DMS 273 treated with DMSO at 0.1 percent for 48 hours (cell line): Measurements from ENCODE around the gene CYTH2.

Source experiments
- DNase-seq: peaks from one replicate; lab custom pipeline; 2025; lab: John Stamatoyannopoulos, UW

CYTH2 gene

GRCh38 chr19:48452289-48453190, 16.6 kb upstream of the CYTH2 start:
- DNase-seq = no peak

GRCh38 chr19:48454150-48454730, 14.9 kb upstream of the CYTH2 start:
- DNase-seq = no peak

GRCh38 chr19:48455171-48455907, 13.8 kb upstream of the CYTH2 start, which contains the start of gene KCNJ14:
KCNJ14 (plus strand) TSS chr19:48455574; CDS start chr19:48461725, 6,151 bp downstream.
- no peak for DNase-seq

GRCh38 chr19:48455908-48456562, 13.1 kb upstream of the CYTH2 start:
- no peak for DNase-seq

GRCh38 chr19:48456864-48457263, 12.3 kb upstream of the CYTH2 start:
- no peak for DNase-seq

- DNase-seq = no peak
These were observed 11.2 kb upstream of the CYTH2 start for GRCh38 chr19:48458016-48458415.

GRCh38 chr19:48461651-48461981, 7.6 kb upstream of the CYTH2 start:
- DNase-seq = no peak

GRCh38 chr19:48461982-48462655, 7.0 kb upstream of the CYTH2 start:
- no peak for DNase-seq

GRCh38 chr19:48465215-48465614, 4.0 kb upstream of the CYTH2 start:
- no peak for DNase-seq

- DNase-seq = no peak
These were observed 2.4 kb upstream of the CYTH2 start for GRCh38 chr19:48466561-48467325.

GRCh38 chr19:48468772-48469288, 339 bp upstream of the CYTH2 start:
- peak; percentile 99 for DNase-seq

GRCh38 chr19:48469934-48470680, 938 bp downstream of the CYTH2 start:
- DNase-seq = no peak

- DNase-seq = no peak
These were observed 1.7 kb downstream of the CYTH2 start for GRCh38 chr19:48470856-48471255.

GRCh38 chr19:48471836-48472235, 2.7 kb downstream of the CYTH2 start:
- DNase-seq = no peak

GRCh38 chr19:48473161-48473966, 4.2 kb downstream of the CYTH2 start:
- DNase-seq = no peak

GRCh38 chr19:48474084-48474592, 5.0 kb downstream of the CYTH2 start:
- DNase-seq = no peak

- DNase-seq = no peak
These were observed 6.3 kb downstream of the CYTH2 start for GRCh38 chr19:48475369-48476068.

GRCh38 chr19:48476176-48476575, 7.0 kb downstream of the CYTH2 start:
- no peak for DNase-seq
